Liver (tissue), 9 donors: ENCODE results near the gene BIN1. TPM values are rescaled to one million over a fixed set of nuclear protein-coding genes. Genes with fewer than 3 reads are reported as not detected.

Experiments
- DNase-seq: peaks from one replicate; pipeline ENCODE4 v3.0.0-alpha.2; 2017; ENCODE audit warnings: low spot score
- H3K27ac ChIP-seq, 2 donors: one replicate each; pipeline ENCODE4 v1.7.0; 2013; ENCODE audit warnings: inconsistent platforms in 2 of 2, low read length in 2 of 2, control low read depth in 1 of 2, low read depth in 1 of 2, mild to moderate bottlenecking in 1 of 2
- H3K27me3 ChIP-seq, 4 donors: one replicate each; pipeline versions ENCODE4 v1.6.1 to v1.7.0; 2013; ENCODE audit warnings: low read length in 3 of 4, inconsistent platforms in 1 of 4, mild to moderate bottlenecking in 1 of 4, moderate library complexity in 1 of 4; ENCODE audit not compliant: control insufficient read depth in 4 of 4, insufficient read depth in 4 of 4
- H3K36me3 ChIP-seq, 4 donors: one replicate each; pipeline versions ENCODE4 v1.6.1 to v1.7.0; 2013; ENCODE audit warnings: low read length in 3 of 4, mild to moderate bottlenecking in 3 of 4, low read depth in 1 of 4, moderate library complexity in 1 of 4; ENCODE audit not compliant: control insufficient read depth in 4 of 4, insufficient read depth in 3 of 4
- H3K4me1 ChIP-seq, 4 donors: one replicate each; pipeline versions ENCODE4 v1.6.1 to v1.7.0; 2013; ENCODE audit warnings: low read length in 3 of 4, mild to moderate bottlenecking in 3 of 4, moderate library complexity in 1 of 4; ENCODE audit not compliant: control insufficient read depth in 4 of 4, insufficient read depth in 4 of 4
- H3K4me3 ChIP-seq, 3 donors: one replicate each; pipeline versions ENCODE4 v1.6.1 to v1.7.0; 2013; ENCODE audit warnings: low read length in 3 of 3, control low read depth in 1 of 3, low read depth in 1 of 3, mild to moderate bottlenecking in 1 of 3
- H3K9ac ChIP-seq, 2 donors: one replicate each; pipeline ENCODE4 v1.7.0; 2013; ENCODE audit warnings: low read length in 2 of 2, mild to moderate bottlenecking in 2 of 2, moderate library complexity in 2 of 2, control low read depth in 1 of 2, low read depth in 1 of 2
- H3K9me3 ChIP-seq, 4 donors: one replicate each; pipeline versions ENCODE4 v1.6.1 to v1.7.0; 2013; ENCODE audit warnings: low read length in 3 of 4; ENCODE audit not compliant: control insufficient read depth in 4 of 4
- ATF3 ChIP-seq: IDR thresholded peaks from 2 replicates; pipeline ENCODE4 v1.6.1; 2016; ENCODE audit warnings: antibody characterized with exemption
- CTCF ChIP-seq: fragments of 150-350 bp; IDR thresholded peaks from 2 replicates; pipeline ENCODE4 v1.5.1; 2017; ENCODE audit warnings: improper control_type of control experiment, low read depth, low read length; ENCODE audit not compliant: missing input control
- FOXA1 ChIP-seq: IDR thresholded peaks from 2 replicates; pipeline ENCODE4 v1.6.1; 2016; ENCODE audit warnings: antibody characterized with exemption
- GABPA ChIP-seq, 2 donors: IDR thresholded peaks in 1 of 2; conservative IDR thresholded peaks in 1 of 2; 2 replicates each; pipeline ENCODE4 v1.6.1; 2016; ENCODE audit warnings: antibody characterized with exemption in 2 of 2, mild to moderate bottlenecking in 1 of 2, moderate library complexity in 1 of 2
- HNF4A ChIP-seq, 2 donors: conservative IDR thresholded peaks; 2 replicates each; pipeline ENCODE4 v1.6.1; 2016; ENCODE audit warnings: antibody characterized with exemption in 2 of 2, mild to moderate bottlenecking in 2 of 2
- HNF4G ChIP-seq: IDR thresholded peaks from 2 replicates; pipeline ENCODE4 v1.6.1; 2016; ENCODE audit warnings: antibody characterized with exemption
- JUND ChIP-seq, 2 donors: IDR thresholded peaks; 2 replicates each; pipeline ENCODE4 v1.6.1; 2016; ENCODE audit warnings: antibody characterized with exemption in 2 of 2
- MAX ChIP-seq: IDR thresholded peaks from 2 replicates; pipeline ENCODE4 v1.6.1; 2016; ENCODE audit warnings: antibody characterized with exemption
- NR2F2 ChIP-seq: IDR thresholded peaks from 2 replicates; pipeline ENCODE4 v1.6.1; 2016; ENCODE audit warnings: antibody characterized with exemption
- RAD21 ChIP-seq, 2 donors: IDR thresholded peaks; 2 replicates each; pipeline ENCODE4 v1.6.1; 2016; ENCODE audit warnings: antibody characterized with exemption in 2 of 2, mild to moderate bottlenecking in 2 of 2
- REST ChIP-seq: IDR thresholded peaks from 2 replicates; pipeline ENCODE4 v1.6.1; 2016; ENCODE audit warnings: antibody characterized with exemption, mild to moderate bottlenecking
- RXRA ChIP-seq, 2 donors: IDR thresholded peaks; 2 replicates each; pipeline ENCODE4 v1.6.1; 2017 to 2018; ENCODE audit warnings: antibody characterized with exemption in 2 of 2, mild to moderate bottlenecking in 1 of 2
- SP1 ChIP-seq: IDR thresholded peaks from 2 replicates; pipeline ENCODE4 v1.6.1; 2018; ENCODE audit warnings: antibody characterized with exemption, mild to moderate bottlenecking
- TAF1 ChIP-seq: conservative IDR thresholded peaks from 2 replicates; pipeline ENCODE4 v1.6.1; 2016; ENCODE audit warnings: antibody characterized with exemption, mild to moderate bottlenecking
- YY1 ChIP-seq: IDR thresholded peaks from 2 replicates; pipeline ENCODE4 v1.6.1; 2016; ENCODE audit warnings: antibody characterized with exemption, mild to moderate bottlenecking
- ZBTB33 ChIP-seq: IDR thresholded peaks from 2 replicates; pipeline ENCODE4 v1.6.1; 2016; ENCODE audit warnings: antibody characterized with exemption
- WGBS: extraction: QIAGEN DNeasy Blood & Tissue Kit; methylation state at CpG from one replicate; pipeline ENCODE4 v1.1.7; 2013; 5-methylcytosine and 5-hydroxymethylcytosine counted together
- polyA plus RNA-seq, 2 donors: library from polyadenylated mRNA; stranded (reverse) in 1 of 2; unstranded in 1 of 2; fragments of 200-250 nt in 1 of 2; fragments of >200 nt in 1 of 2; fragmentation: Nextera tagmentation in 1 of 2; extraction: Ambion mirVana in 1 of 2; gene quantifications; one replicate each; pipeline versions ENCODE4 v1.2.1 to v1.2.3, GENCODE V29; 2013 to 2015
- total RNA-seq, 2 donors: library from RNA; depleted of rRNA; stranded (reverse); fragments of >200 nt; gene quantifications; one replicate each; pipeline ENCODE4 v1.2.3, GENCODE V29; 2014
- donor health status: healthy.
- donor health status: healthy.
- donor health status: healthy.
- donor health status: healthy.
- donor health status: healthy.

The BIN1 gene
- total and polyA plus RNA-seq, 4 donors, result 13.3 to 21.5 (median 15.0) TPM

- WGBS, result 93% methylated on average over 10 of the region's 10 CpGs
- DNase-seq, result no peak
- H3K27ac ChIP-seq, result no peak overlapping the region
- peaks cover 4 to 7% (median 6%) of the 10 kb centered on the region in 4 donors for H3K4me1 ChIP-seq
- H3K4me3 ChIP-seq, result no peak overlapping the region
- H3K27me3 ChIP-seq, result no peaks in the 10 kb centered on the region
- TF ChIP-seq GABPA (IDR thresholded peaks at IDR 0.05 in 1 of 2, conservative IDR thresholded peaks at IDR 0.05 in 1 of 2) (no peak), HNF4G (no peak), CTCF (no peak), TAF1 (no peak), HNF4A (conservative IDR thresholded peaks at IDR 0.05) (no peak), FOXA1 (no peak), MAX (no peak), SP1 (no peak), JUND (IDR thresholded peaks at IDR 0.05) (no peak), REST (no peak), RXRA (IDR thresholded peaks at IDR 0.05) (no peak), RAD21 (IDR thresholded peaks at IDR 0.05) (no peak), ATF3 (no peak)
- no peaks in the 10 kb centered on the region for H3K36me3 ChIP-seq
- H3K9ac ChIP-seq, result no peak overlapping the region
- no peaks in the 10 kb centered on the region for H3K9me3 ChIP-seq
These were observed 17.3 kb downstream of the BIN1 start for GRCh38 chr2:127089478-127090235.

GRCh38 chr2:127088706-127089105 is 18.2 kb downstream of the BIN1 start:
- WGBS, result 96% methylated on average over 6 of the region's 6 CpGs
- H3K36me3 ChIP-seq, result no peaks in the 10 kb centered on the region
- H3K27me3 ChIP-seq, result no peaks in the 10 kb centered on the region
- H3K4me3 ChIP-seq, result no peak overlapping the region
- DNase-seq, result no peak
- no peak overlapping the region for H3K9ac ChIP-seq
- no peak overlapping the region for H3K27ac ChIP-seq
- H3K4me1 ChIP-seq, result peaks cover 5 to 15% (median 12%) of the 10 kb centered on the region in 4 donors
- TF ChIP-seq NR2F2 (no peak), REST (no peak), ZBTB33 (no peak), YY1 (no peak), GABPA (IDR thresholded peaks at IDR 0.05 in 1 of 2, conservative IDR thresholded peaks at IDR 0.05 in 1 of 2) (no peak), TAF1 (no peak), HNF4G (no peak)
- no peaks in the 10 kb centered on the region for H3K9me3 ChIP-seq
